Measurements from ENCODE around the gene WDR46. TPM values are rescaled to one million over a fixed set of nuclear protein-coding genes. Genes with fewer than 3 reads are reported as not detected.

The WDR46 gene
- total and polyA plus RNA-seq, 2 of the 8 experiments (the other 6 are each of a cell fraction or from before 2014, with no cell fraction given): 69.7 to 91.0 TPM

DNA sequence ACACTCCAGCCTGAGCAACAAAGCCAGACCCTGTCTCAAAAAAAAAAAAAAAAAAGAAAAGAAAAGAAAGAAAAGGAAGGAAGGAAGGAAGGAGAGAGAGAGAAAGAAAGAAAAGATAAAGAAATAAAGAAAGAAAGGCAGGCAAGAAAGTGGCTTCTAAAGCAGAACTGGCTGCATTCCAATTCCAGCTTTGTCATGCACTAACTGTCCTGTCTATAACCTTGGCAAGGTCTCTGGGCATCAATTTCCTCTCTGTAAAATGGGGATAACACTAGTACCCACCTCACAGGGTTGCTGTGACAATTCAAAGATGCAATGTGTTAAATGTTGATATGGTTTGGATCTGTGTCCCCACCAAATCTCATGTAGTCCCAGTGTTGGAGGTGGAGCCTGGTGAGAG lies 52.7 kb downstream of the WDR46 start:
- no peaks in the 10 kb centered on the region for H3K9me3 ChIP-seq (ENCODE audit: insufficient read depth in 2 of 2, low read depth in 1 of 2, low read length in 1 of 2)
- no peak overlapping the region for H4K8ac ChIP-seq (ENCODE audit: extremely low read depth, insufficient read depth, low read length)
- H3K23ac ChIP-seq (ENCODE audit: insufficient read length): no peak overlapping the region
- H4K5ac ChIP-seq (ENCODE audit: insufficient read length, low read depth, low read length): no peak overlapping the region
- no peak overlapping the region for H3K14ac ChIP-seq (ENCODE audit: insufficient read length)
- no peak overlapping the region for H3K9ac ChIP-seq (replicated peaks in 1 of 4; ENCODE audit: extremely low read depth in 1 of 4, low read depth in 3 of 4, low read length in 3 of 4)
- H4K91ac ChIP-seq (replicated peaks; ENCODE audit: insufficient read length, low read length): no peak overlapping the region
- no peak overlapping the region for H2BK20ac ChIP-seq (ENCODE audit: low read length)
- H2BK15ac ChIP-seq (ENCODE audit: low read length): no peak overlapping the region
- H2BK5ac ChIP-seq (ENCODE audit: low read depth, low read length): no peak overlapping the region
- ChIA-PET CTCF (ENCODE audit: partially characterized antibody) (interaction anchor here (0.6 to 11.0 kb wide), 4 partner anchors 12 to 75 kb away, joined by 3 to 107 read pairs (median 4); partner anchors contain the start of gene RING1), POLR2A (ENCODE audit: partially characterized antibody) (interaction anchor here (1.6 to 1.8 kb wide), 2 partner anchors 12 to 35 kb away, joined by 7 to 9 read pairs; partner anchors contain the start of genes RPS18 and VPS52)
- peaks cover 0 to 3% (median 0%) of the 10 kb centered on the region in 4 experiments; a peak in 1 of 7 replicates for H3K27me3 ChIP-seq (replicated peaks in 1 of 4; ENCODE audit: control insufficient read depth in 3 of 4, extremely low read depth in 1 of 4, insufficient read depth in 3 of 4, low read length in 3 of 4)
- H4K20me1 ChIP-seq (replicated peaks in 1 of 2; ENCODE audit: control insufficient read depth in 1 of 2, insufficient read depth in 2 of 2, low read length in 2 of 2): no peaks in the 10 kb centered on the region
- FAIRE-seq (no peak), DNase-seq (ENCODE audit: low read depth in 1 of 2, low spot score in 2 of 2) (no peak)
- H3K56ac ChIP-seq (replicated peaks; ENCODE audit: insufficient read length, low read depth, low read length): no peak overlapping the region
- no peak overlapping the region for H2AK5ac ChIP-seq (ENCODE audit: low read depth, low read length)
- no peak overlapping the region for H2BK12ac ChIP-seq (ENCODE audit: low read depth, low read length)
- no peak overlapping the region for H3K18ac ChIP-seq (ENCODE audit: extremely low read depth, low read length)
- H3K27ac ChIP-seq (ENCODE audit: low read depth, low read length): no peak overlapping the region
- H2AFZ ChIP-seq (ENCODE audit: low read length): no peak overlapping the region
- no peak overlapping the region for H2BK120ac ChIP-seq (replicated peaks; ENCODE audit: low read depth, low read length)
- H3K4me2 ChIP-seq (ENCODE audit: insufficient read depth in 1 of 2, low read depth in 2 of 2, low read length in 2 of 2): no peak overlapping the region
- no peaks in the 10 kb centered on the region for H3K79me1 ChIP-seq (ENCODE audit: low read depth, low read length)
- H3K4me3 ChIP-seq (ENCODE audit: extremely low read depth in 1 of 4, insufficient read depth in 2 of 4, low read depth in 3 of 4, low read length in 4 of 4): no peak overlapping the region
- peaks cover 0 to 3% (median 2%) of the 10 kb centered on the region in 4 experiments; a peak in 3 of 7 replicates for H3K4me1 ChIP-seq (replicated peaks in 1 of 4; ENCODE audit: control insufficient read depth in 3 of 4, insufficient read depth in 4 of 4, low read length in 3 of 4)
- H3K36me3 ChIP-seq (ENCODE audit: control insufficient read depth in 2 of 4, insufficient read depth in 4 of 4, low read length in 3 of 4): no peaks in the 10 kb centered on the region
- no peaks in the 10 kb centered on the region; the same call in 1 of the 2 replicates for H3K23me2 ChIP-seq (ENCODE audit: low read depth, low read length)
- H3K4ac ChIP-seq (replicated peaks; ENCODE audit: insufficient read length, low read depth, low read length): no peak overlapping the region
- no peaks in the 10 kb centered on the region for H3K79me2 ChIP-seq (ENCODE audit: control insufficient read depth in 1 of 2, insufficient read depth in 2 of 2, low read length in 2 of 2)
- no peak for TF ChIP-seq TAF7 (optimal IDR thresholded peaks at IDR 0.05; ENCODE audit: borderline replicate concordance, low read depth, low read length)
- TF ChIP-seq BRCA1 (IDR thresholded peaks at IDR 0.05; ENCODE audit: low read depth, low read length): no peak
- TF ChIP-seq, protein P1, sequence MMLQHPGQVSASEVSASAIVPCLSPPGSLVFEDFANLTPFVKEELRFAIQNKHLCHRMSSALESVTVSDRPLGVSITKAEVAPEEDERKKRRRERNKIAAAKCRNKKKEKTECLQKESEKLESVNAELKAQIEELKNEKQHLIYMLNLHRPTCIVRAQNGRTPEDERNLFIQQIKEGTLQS (IDR thresholded peaks at IDR 0.05; ENCODE audit: insufficient read depth, low read depth, low read length): no peak
- TF ChIP-seq POLR2A (IDR thresholded peaks at IDR 0.05; ENCODE audit: control extremely low read depth in 1 of 2, low read depth in 2 of 2, low read length in 2 of 2): no peak
- no peak for TF ChIP-seq RBBP5 (IDR thresholded peaks at IDR 0.05; ENCODE audit: borderline replicate concordance, low read depth, low read length)
- TF ChIP-seq CBX5 (IDR thresholded peaks at IDR 0.05; ENCODE audit: low read depth, low read length): no peak
- no peak for TF ChIP-seq JUND (IDR thresholded peaks at IDR 0.05; ENCODE audit: low read length)
- TF ChIP-seq SP2 (IDR thresholded peaks at IDR 0.05; ENCODE audit: low read length): no peak
- no peak for TF ChIP-seq HDAC6 (IDR thresholded peaks at IDR 0.05; ENCODE audit: low read depth, low read length)
- TF ChIP-seq, protein P2, sequence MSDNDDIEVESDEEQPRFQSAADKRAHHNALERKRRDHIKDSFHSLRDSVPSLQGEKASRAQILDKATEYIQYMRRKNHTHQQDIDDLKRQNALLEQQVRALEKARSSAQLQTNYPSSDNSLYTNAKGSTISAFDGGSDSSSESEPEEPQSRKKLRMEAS (IDR thresholded peaks at IDR 0.05): no peak
- no peak for TF ChIP-seq CBX8 (IDR thresholded peaks at IDR 0.05; ENCODE audit: borderline replicate concordance, low read depth, low read length)
- no peak for TF ChIP-seq EP300 (IDR thresholded peaks at IDR 0.05; ENCODE audit: borderline replicate concordance in 1 of 2, low read depth in 2 of 2, low read length in 2 of 2)
- TF ChIP-seq HDAC2 (IDR thresholded peaks at IDR 0.05; ENCODE audit: borderline replicate concordance in 1 of 2, low read depth in 2 of 2, low read length in 2 of 2): no peak
- TF ChIP-seq TCF12 (IDR thresholded peaks at IDR 0.05; ENCODE audit: low read depth, low read length): no peak
